AG10803 (cell line): ENCODE measurements around the gene TCFL5.

Experiments used
- DNase-seq: peaks from one replicate; pipeline ENCODE4 v3.0.0; 2010; ENCODE audit warnings: low read depth
- H3K4me3 ChIP-seq: 2 replicates; pipeline ENCODE4 v1.5.1; 2011; ENCODE audit warnings: mild to moderate bottlenecking, low read length, control low read depth
- CTCF ChIP-seq: conservative IDR thresholded peaks from 2 replicates; pipeline ENCODE4 v1.5.1; 2011; ENCODE audit warnings: mild to moderate bottlenecking, low read length, control low read depth, inconsistent platforms

TCFL5 gene

GRCh38 chr20:62899633-62900051 lies 38.0 kb upstream of the TCFL5 start:
- H3K4me3 ChIP-seq = no peak overlapping the region
- TF ChIP-seq CTCF = peak; percentile 28
- no peak for DNase-seq

GRCh38 chr20:62898970-62899632 lies 37.5 kb upstream of the TCFL5 start:
- no peak overlapping the region for H3K4me3 ChIP-seq
- no peak for DNase-seq

GRCh38 chr20:62898093-62898964 lies 36.7 kb upstream of the TCFL5 start:
- TF ChIP-seq CTCF = no peak
- no peak for DNase-seq
- no peak overlapping the region for H3K4me3 ChIP-seq

More at GRCh38 chr20:62898970-62899632, 37.5 kb upstream of the TCFL5 start:
- TF ChIP-seq CTCF = no peak

GRCh38 chr20:62897666-62898065 lies 36.0 kb upstream of the TCFL5 start:
- no peak for DNase-seq
- no peak overlapping the region for H3K4me3 ChIP-seq
- no peak for TF ChIP-seq CTCF

- no peak overlapping the region for H3K4me3 ChIP-seq
- DNase-seq = no peak
- TF ChIP-seq CTCF = no peak
Measured at GRCh38 chr20:62896526-62896925, 34.9 kb upstream of the TCFL5 start.

- DNase-seq = no peak
- H3K4me3 ChIP-seq = no peak overlapping the region
- TF ChIP-seq CTCF = no peak
Measured at GRCh38 chr20:62895539-62895938, 33.9 kb upstream of the TCFL5 start.

- DNase-seq = no peak
- no peak for TF ChIP-seq CTCF
- H3K4me3 ChIP-seq = no peak overlapping the region
Measured at GRCh38 chr20:62894261-62894660, 32.6 kb upstream of the TCFL5 start.
